Panc1 (cell line): ENCODE results near the gene EYS. TPM values are rescaled to one million over a fixed set of nuclear protein-coding genes. Genes with fewer than 3 reads are reported as not detected.

Source experiments
- ATAC-seq: fragments of 200-7000 bp; cut with Tn5 transposase; 2 replicates; pipeline ENCODE4 v1.9.1; 2020; ENCODE audit warnings: mild to moderate bottlenecking, moderate library complexity
- BruUV-seq: library from RNA; stranded (reverse); fragments of 400-500 nt; replicated peaks from 2 replicates; lab custom pipeline; 2021; lab: Mats Ljungman, UMichigan
- CTCF ChIA-PET: fragments of 300-600 bp; sonication (Branson Sonifier 250); formaldehyde crosslinking; loops from one replicate; lab custom pipeline; 2022; ENCODE audit warnings: antibody characterized with exemption; lab: Charles Lee
- POLR2A ChIA-PET: fragments of 300-600 bp; sonication (Branson Sonifier 250); formaldehyde crosslinking; loops from one replicate; lab custom pipeline; 2022; ENCODE audit warnings: antibody characterized with exemption; lab: Charles Lee
- DNase-seq: peaks from one replicate; pipeline ENCODE4 v3.0.0-alpha.2; 2010; ENCODE audit warnings: low read depth, low spot score
- H3K27ac ChIP-seq: 2 replicates; pipeline ENCODE4 v1.5.1; 2011; ENCODE audit warnings: mild to moderate bottlenecking, low read length, inconsistent platforms
- H3K27me3 ChIP-seq: fragments of 200-500 bp; sonication (Bioruptor generic); 2 replicates; pipeline ENCODE4 v1.6.0; 2014; ENCODE audit warnings: low read length, inconsistent platforms; ENCODE audit not compliant: control insufficient read depth, insufficient read depth
- H3K36me3 ChIP-seq: fragments of 200-500 bp; sonication (Bioruptor generic); 2 replicates; pipeline ENCODE4 v1.5.1; 2014; ENCODE audit warnings: inconsistent platforms, mild to moderate bottlenecking, low read length, moderate library complexity; ENCODE audit not compliant: control insufficient read depth, insufficient read depth
- H3K4me1 ChIP-seq: 2 replicates; pipeline ENCODE4 v1.5.1; 2011; ENCODE audit warnings: inconsistent platforms, mild to moderate bottlenecking, low read length, moderate library complexity; ENCODE audit not compliant: control insufficient read depth, insufficient read depth
- H3K4me3 ChIP-seq, 2 experiments: 2 replicates each; pipeline ENCODE4 v1.5.1; 2011 to 2012; ENCODE audit warnings: low read depth in 2 of 2, low read length in 2 of 2, mild to moderate bottlenecking in 2 of 2, inconsistent platforms in 1 of 2, moderate library complexity in 1 of 2
- H3K9me3 ChIP-seq: fragments of 200-500 bp; sonication (Bioruptor generic); 2 replicates; pipeline ENCODE4 v1.5.1; 2014; ENCODE audit warnings: low read depth, mild to moderate bottlenecking, inconsistent platforms, low read length, moderate library complexity; ENCODE audit not compliant: control insufficient read depth, insufficient read depth
- POLR2AphosphoS5 ChIP-seq: IDR thresholded peaks from 2 replicates; pipeline ENCODE4 v1.6.1; 2012; ENCODE audit warnings: mild to moderate bottlenecking, low read depth, low read length, moderate library complexity
- SIN3A ChIP-seq: IDR thresholded peaks from 2 replicates; pipeline ENCODE4 v1.6.1; 2012; ENCODE audit warnings: low read depth, mild to moderate bottlenecking, low read length, moderate library complexity, borderline replicate concordance; ENCODE audit not compliant: insufficient read depth
- TCF7L2 ChIP-seq: IDR thresholded peaks from 2 replicates; pipeline ENCODE4 v1.6.1; 2011; ENCODE audit warnings: mild to moderate bottlenecking, low read depth, low read length, inconsistent platforms
- in situ Hi-C: cut with HindIII; loops from 2 replicates; pipeline ENCODE4 v1.10.0; 2016; ENCODE audit warnings: low sequenced_read_pairs, low pct_unique_long_range_greater_than_20kb
- intact Hi-C: fragments of 100-400 bp; cut with micrococcal nuclease; formaldehyde crosslinking; loops from one replicate; pipeline ENCODE4 v1.10.0; 2022; ENCODE audit not compliant: unreplicated experiment
- total RNA-seq: library from RNA; stranded (reverse); gene quantifications from one replicate; pipeline ENCODE4 v1.2.1, GENCODE V29; 2021; ENCODE audit not compliant: unreplicated experiment
- TF ChIP-seq, protein P1 (sequence below), 2 experiments: IDR thresholded peaks; 2 replicates each; pipeline ENCODE4 v1.6.1; 2011 to 2012; ENCODE audit warnings: low read depth in 2 of 2, control low read depth in 1 of 2, low read length in 1 of 2, mild to moderate bottlenecking in 1 of 2, moderate library complexity in 1 of 2; ENCODE audit not compliant: insufficient read depth in 1 of 2
- TF ChIP-seq, protein P2 (sequence below): fragments of 450-650 bp; IDR thresholded peaks from 2 replicates; pipeline ENCODE4 v1.5.1; 2017; ENCODE audit warnings: mild to moderate bottlenecking

Gene EYS
- total RNA-seq, 1 experiment from 2014 or later: not detected

DNA sequence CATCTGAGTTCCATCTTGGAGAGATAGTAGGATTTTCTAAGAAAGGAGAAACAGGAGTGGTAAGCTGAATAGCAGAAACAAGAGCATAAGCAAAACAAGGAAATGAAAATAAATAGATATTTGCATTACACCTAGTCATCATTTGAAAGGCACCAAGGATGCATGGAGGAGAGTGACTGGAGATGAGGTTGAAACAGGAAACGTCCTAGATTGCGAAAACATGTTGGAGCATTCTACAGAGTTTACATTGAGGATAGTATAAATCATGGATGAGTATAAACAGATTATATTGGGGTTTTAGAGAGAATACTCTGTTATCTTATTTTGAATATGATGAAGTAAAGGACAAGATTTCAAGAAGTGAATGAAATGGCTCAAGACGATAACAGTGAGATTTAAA, 507.3 kb downstream of the EYS start:
- H3K36me3 ChIP-seq: no peaks in the 10 kb centered on the region
- no peaks in the 10 kb centered on the region for H3K27me3 ChIP-seq
- no peak overlapping the region for H3K4me3 ChIP-seq
- TF ChIP-seq, protein P1, sequence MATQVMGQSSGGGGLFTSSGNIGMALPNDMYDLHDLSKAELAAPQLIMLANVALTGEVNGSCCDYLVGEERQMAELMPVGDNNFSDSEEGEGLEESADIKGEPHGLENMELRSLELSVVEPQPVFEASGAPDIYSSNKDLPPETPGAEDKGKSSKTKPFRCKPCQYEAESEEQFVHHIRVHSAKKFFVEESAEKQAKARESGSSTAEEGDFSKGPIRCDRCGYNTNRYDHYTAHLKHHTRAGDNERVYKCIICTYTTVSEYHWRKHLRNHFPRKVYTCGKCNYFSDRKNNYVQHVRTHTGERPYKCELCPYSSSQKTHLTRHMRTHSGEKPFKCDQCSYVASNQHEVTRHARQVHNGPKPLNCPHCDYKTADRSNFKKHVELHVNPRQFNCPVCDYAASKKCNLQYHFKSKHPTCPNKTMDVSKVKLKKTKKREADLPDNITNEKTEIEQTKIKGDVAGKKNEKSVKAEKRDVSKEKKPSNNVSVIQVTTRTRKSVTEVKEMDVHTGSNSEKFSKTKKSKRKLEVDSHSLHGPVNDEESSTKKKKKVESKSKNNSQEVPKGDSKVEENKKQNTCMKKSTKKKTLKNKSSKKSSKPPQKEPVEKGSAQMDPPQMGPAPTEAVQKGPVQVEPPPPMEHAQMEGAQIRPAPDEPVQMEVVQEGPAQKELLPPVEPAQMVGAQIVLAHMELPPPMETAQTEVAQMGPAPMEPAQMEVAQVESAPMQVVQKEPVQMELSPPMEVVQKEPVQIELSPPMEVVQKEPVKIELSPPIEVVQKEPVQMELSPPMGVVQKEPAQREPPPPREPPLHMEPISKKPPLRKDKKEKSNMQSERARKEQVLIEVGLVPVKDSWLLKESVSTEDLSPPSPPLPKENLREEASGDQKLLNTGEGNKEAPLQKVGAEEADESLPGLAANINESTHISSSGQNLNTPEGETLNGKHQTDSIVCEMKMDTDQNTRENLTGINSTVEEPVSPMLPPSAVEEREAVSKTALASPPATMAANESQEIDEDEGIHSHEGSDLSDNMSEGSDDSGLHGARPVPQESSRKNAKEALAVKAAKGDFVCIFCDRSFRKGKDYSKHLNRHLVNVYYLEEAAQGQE (IDR thresholded peaks at IDR 0.05; ENCODE audit: insufficient read depth in 1 of 2, low read depth in 2 of 2, low read length in 1 of 2): no peak
- TF ChIP-seq SIN3A: no peak
- TF ChIP-seq, protein P2, sequence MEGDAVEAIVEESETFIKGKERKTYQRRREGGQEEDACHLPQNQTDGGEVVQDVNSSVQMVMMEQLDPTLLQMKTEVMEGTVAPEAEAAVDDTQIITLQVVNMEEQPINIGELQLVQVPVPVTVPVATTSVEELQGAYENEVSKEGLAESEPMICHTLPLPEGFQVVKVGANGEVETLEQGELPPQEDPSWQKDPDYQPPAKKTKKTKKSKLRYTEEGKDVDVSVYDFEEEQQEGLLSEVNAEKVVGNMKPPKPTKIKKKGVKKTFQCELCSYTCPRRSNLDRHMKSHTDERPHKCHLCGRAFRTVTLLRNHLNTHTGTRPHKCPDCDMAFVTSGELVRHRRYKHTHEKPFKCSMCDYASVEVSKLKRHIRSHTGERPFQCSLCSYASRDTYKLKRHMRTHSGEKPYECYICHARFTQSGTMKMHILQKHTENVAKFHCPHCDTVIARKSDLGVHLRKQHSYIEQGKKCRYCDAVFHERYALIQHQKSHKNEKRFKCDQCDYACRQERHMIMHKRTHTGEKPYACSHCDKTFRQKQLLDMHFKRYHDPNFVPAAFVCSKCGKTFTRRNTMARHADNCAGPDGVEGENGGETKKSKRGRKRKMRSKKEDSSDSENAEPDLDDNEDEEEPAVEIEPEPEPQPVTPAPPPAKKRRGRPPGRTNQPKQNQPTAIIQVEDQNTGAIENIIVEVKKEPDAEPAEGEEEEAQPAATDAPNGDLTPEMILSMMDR: no peak
- TF ChIP-seq POLR2AphosphoS5: no peak
- no peak for TF ChIP-seq TCF7L2
- DNase-seq (no peak), ATAC-seq (no peak)
- ChIA-PET CTCF (no interaction called here), POLR2A (no interaction called here)
- in situ Hi-C loops (no loop called here), intact Hi-C loops (no loop called here)
- no TSS peak for BruUV-seq
- H3K9me3 ChIP-seq: no peaks in the 10 kb centered on the region
- no peak overlapping the region for H3K27ac ChIP-seq
- no peaks in the 10 kb centered on the region for H3K4me1 ChIP-seq

DNA sequence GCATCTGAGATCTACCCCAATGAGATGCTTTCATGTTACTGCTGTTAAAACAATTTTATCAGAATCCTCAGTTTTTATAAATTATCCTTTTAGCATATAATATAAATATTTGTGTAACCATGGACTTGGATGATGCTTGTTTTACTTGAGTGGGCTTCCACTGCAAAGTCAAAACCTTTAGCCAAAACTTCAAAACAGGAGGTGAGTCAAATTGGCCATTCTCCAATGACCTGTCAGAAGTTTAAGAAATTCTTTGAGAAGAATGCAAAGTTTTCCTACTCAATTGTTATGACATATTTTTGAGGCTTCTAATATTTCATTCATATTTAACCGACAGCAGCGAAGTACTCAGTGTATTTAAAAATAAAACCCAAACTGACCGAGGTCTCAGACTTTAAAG, 507.9 kb downstream of the EYS start:
- TF ChIP-seq SIN3A: no peak
- TF ChIP-seq, protein P1 (IDR thresholded peaks at IDR 0.05; ENCODE audit: insufficient read depth in 1 of 2, low read depth in 2 of 2, low read length in 1 of 2): no peak
- TF ChIP-seq POLR2AphosphoS5: no peak
- TF ChIP-seq, protein P2: no peak
- TF ChIP-seq TCF7L2: no peak
- Histone ChIP-seq H3K4me3 (no peak overlapping the region), H3K9me3 (no peaks in the 10 kb centered on the region), H3K27ac (no peak overlapping the region), H3K36me3 (no peaks in the 10 kb centered on the region), H3K27me3 (no peaks in the 10 kb centered on the region), H3K4me1 (no peaks in the 10 kb centered on the region)
- in situ Hi-C loops (no loop called here), intact Hi-C loops (no loop called here)
- DNase-seq (no peak), ATAC-seq (no peak)
- no TSS peak for BruUV-seq
- ChIA-PET CTCF (no interaction called here), POLR2A (no interaction called here)
